Keratinocyte (primary cell): ENCODE results near the gene ATF5. TPM values are rescaled to one million over a fixed set of nuclear protein-coding genes. Genes with fewer than 3 reads are reported as not detected.

Source experiments
- DNase-seq: peaks from one replicate; pipeline ENCODE4 v3.0.0-alpha.2; 2011; ENCODE audit warnings: low read depth, missing footprints, low spot score
- FAIRE-seq: peaks from 2 replicates; lab custom pipeline; 2011; peaks lifted over from hg19 to GRCh38; lab: Jason Lieb, UNC
- H2AFZ ChIP-seq: 2 replicates; pipeline ENCODE4 v1.6.0; 2012; ENCODE audit warnings: low read length, control low read depth, inconsistent platforms; ENCODE audit not compliant: control insufficient read depth
- H3K27ac ChIP-seq: 2 replicates; pipeline ENCODE4 v1.5.1; 2011; ENCODE audit warnings: low read length; ENCODE audit not compliant: control insufficient read depth, insufficient read depth
- H3K27me3 ChIP-seq: 3 replicates; pipeline ENCODE4 v1.6.0; 2011; ENCODE audit warnings: low read length; ENCODE audit not compliant: control insufficient read depth, insufficient read depth; ENCODE audit errors: extremely low read depth
- H3K36me3 ChIP-seq, 2 experiments: 2 replicates in 1 of 2; 3 replicates in 1 of 2; pipeline ENCODE4 v1.5.1; 2011; ENCODE audit warnings: low read length in 2 of 2, mild to moderate bottlenecking in 1 of 2; ENCODE audit not compliant: control insufficient read depth in 2 of 2, insufficient read depth in 2 of 2; ENCODE audit errors: extremely low read depth in 1 of 2
- H3K4me1 ChIP-seq: 3 replicates; pipeline ENCODE4 v1.5.1; 2011; ENCODE audit warnings: low read length; ENCODE audit not compliant: control insufficient read depth, insufficient read depth; ENCODE audit errors: extremely low read depth
- H3K4me2 ChIP-seq: 3 replicates; pipeline ENCODE4 v1.6.0; 2011; ENCODE audit warnings: low read depth, low read length; ENCODE audit not compliant: control insufficient read depth, insufficient read depth; ENCODE audit errors: extremely low read depth
- H3K4me3 ChIP-seq, 3 experiments: fragments of 200-600 bp in 1 of 3; sonication (generic) in 1 of 3; 2 replicates in 2 of 3; 3 replicates in 1 of 3; pipeline ENCODE4 v1.5.1; 2011 to 2016; ENCODE audit warnings: low read length in 3 of 3, mild to moderate bottlenecking in 3 of 3, control low read depth in 2 of 3, inconsistent platforms in 1 of 3, low read depth in 1 of 3, mixed read lengths in 1 of 3, mixed run types in 1 of 3, moderate library complexity in 1 of 3; ENCODE audit not compliant: control insufficient read depth in 2 of 3, insufficient read depth in 2 of 3; ENCODE audit errors: extremely low read depth in 1 of 3
- H3K79me2 ChIP-seq: 2 replicates; pipeline ENCODE4 v1.6.0; 2012; ENCODE audit warnings: low read length; ENCODE audit not compliant: control insufficient read depth, insufficient read depth
- H3K9ac ChIP-seq: 3 replicates; pipeline ENCODE4 v1.6.0; 2011; ENCODE audit warnings: low read length; ENCODE audit not compliant: control insufficient read depth, insufficient read depth; ENCODE audit errors: extremely low read depth
- H3K9me1 ChIP-seq: 3 replicates; pipeline ENCODE4 v1.6.0; 2011; ENCODE audit warnings: low read length; ENCODE audit not compliant: control insufficient read depth, insufficient read depth; ENCODE audit errors: extremely low read depth
- H3K9me3 ChIP-seq: 2 replicates; pipeline ENCODE4 v1.5.1; 2012; ENCODE audit warnings: low read depth, low read length; ENCODE audit not compliant: control insufficient read depth
- H4K20me1 ChIP-seq: 3 replicates; pipeline ENCODE4 v1.6.0; 2011; ENCODE audit warnings: low read length; ENCODE audit not compliant: control insufficient read depth, insufficient read depth; ENCODE audit errors: extremely low read depth
- EZH2 ChIP-seq: IDR thresholded peaks from one replicate; pipeline ENCODE4 v1.6.1; 2012; ENCODE audit warnings: inconsistent platforms, mild to moderate bottlenecking, low read length, moderate library complexity
- dilution Hi-C: fragments of 300-500 bp; cut with MboI; formaldehyde crosslinking; loops from one replicate; pipeline ENCODE4 v1.7.0; 2020; ENCODE audit warnings: low sequenced_read_pairs; ENCODE audit not compliant: extremely low pct_ligation_motif_present
- polyA plus RNA-seq, 5 experiments: library from polyadenylated mRNA; depleted of rRNA in 3 of 5; stranded (reverse) in 3 of 5; stranded (forward) in 1 of 5; unstranded in 1 of 5; fragments of >200 nt; gene quantifications; 1 replicate in 1 of 5; 2 replicates in 3 of 5; 3 replicates in 1 of 5; pipeline versions ENCODE4 v1.2.1 to v1.2.3, GENCODE V29; 2011 to 2012; ENCODE audit warnings: missing spikeins in 2 of 5, low read depth in 1 of 5, low replicate concordance in 1 of 5
- TF ChIP-seq, protein P1 (sequence below), 3 experiments: IDR thresholded peaks in 1 of 3; conservative IDR thresholded peaks in 1 of 3; optimal IDR thresholded peaks in 1 of 3; 2 replicates in 2 of 3; 3 replicates in 1 of 3; pipeline versions ENCODE3 to v1.5.1; 2011; ENCODE audit warnings: low read length in 3 of 3, mild to moderate bottlenecking in 3 of 3, moderate library complexity in 2 of 3, control low read depth in 1 of 3, inconsistent platforms in 1 of 3; ENCODE audit not compliant: insufficient read depth in 2 of 3; ENCODE audit errors: extremely low read depth in 1 of 3

ATF5 gene
- polyA plus RNA-seq, 1 donor (not counting 4 experiments of a cell fraction or from before 2014, with no cell fraction given), result 6.0 TPM

DNA sequence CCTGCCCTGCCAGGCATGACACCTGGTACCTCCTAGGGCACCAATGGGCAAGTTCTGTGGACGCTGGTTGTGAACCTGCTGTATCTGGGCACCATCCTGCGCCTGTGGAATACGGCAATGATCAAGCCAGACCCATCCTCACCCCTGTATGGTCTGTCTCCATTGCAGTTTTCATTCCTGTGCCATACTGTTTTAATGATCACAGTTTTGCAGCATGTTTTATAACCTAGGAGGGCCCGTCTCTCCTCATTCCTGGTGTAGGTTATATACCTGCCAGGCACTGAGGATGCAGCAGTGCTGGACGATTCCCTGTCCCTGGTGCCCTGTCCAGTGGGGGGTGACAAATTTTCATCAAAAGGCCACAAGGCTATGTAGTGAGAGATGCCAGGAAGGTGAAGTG, 45.9 kb upstream of the ATF5 start:
- Histone ChIP-seq H3K4me3 (no peak overlapping the region), H3K9ac (no peak overlapping the region), H3K36me3 (peaks cover 31 to 34% of the 10 kb centered on the region in 2 experiments), H3K79me2 (peaks cover 9% of the 10 kb centered on the region), H3K4me2 (no peak overlapping the region), H4K20me1 (no peaks in the 10 kb centered on the region), H3K27ac (no peak overlapping the region), H3K9me1 (no peaks in the 10 kb centered on the region), H3K4me1 (peaks cover 13% of the 10 kb centered on the region), H2AFZ (no peak overlapping the region), H3K27me3 (no peaks in the 10 kb centered on the region), H3K9me3 (peaks cover 4% of the 10 kb centered on the region)
- dilution Hi-C loops, result no loop called here
- FAIRE-seq (no peak), DNase-seq (no peak)
- TF ChIP-seq, protein P1, sequence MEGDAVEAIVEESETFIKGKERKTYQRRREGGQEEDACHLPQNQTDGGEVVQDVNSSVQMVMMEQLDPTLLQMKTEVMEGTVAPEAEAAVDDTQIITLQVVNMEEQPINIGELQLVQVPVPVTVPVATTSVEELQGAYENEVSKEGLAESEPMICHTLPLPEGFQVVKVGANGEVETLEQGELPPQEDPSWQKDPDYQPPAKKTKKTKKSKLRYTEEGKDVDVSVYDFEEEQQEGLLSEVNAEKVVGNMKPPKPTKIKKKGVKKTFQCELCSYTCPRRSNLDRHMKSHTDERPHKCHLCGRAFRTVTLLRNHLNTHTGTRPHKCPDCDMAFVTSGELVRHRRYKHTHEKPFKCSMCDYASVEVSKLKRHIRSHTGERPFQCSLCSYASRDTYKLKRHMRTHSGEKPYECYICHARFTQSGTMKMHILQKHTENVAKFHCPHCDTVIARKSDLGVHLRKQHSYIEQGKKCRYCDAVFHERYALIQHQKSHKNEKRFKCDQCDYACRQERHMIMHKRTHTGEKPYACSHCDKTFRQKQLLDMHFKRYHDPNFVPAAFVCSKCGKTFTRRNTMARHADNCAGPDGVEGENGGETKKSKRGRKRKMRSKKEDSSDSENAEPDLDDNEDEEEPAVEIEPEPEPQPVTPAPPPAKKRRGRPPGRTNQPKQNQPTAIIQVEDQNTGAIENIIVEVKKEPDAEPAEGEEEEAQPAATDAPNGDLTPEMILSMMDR (optimal IDR thresholded peaks at IDR 0.05 in 1 of 3, IDR thresholded peaks at IDR 0.05 in 1 of 3, conservative IDR thresholded peaks at IDR 0.05 in 1 of 3; ENCODE audit: extremely low read depth in 1 of 3, insufficient read depth in 2 of 3, low read length in 3 of 3), result no peak
- TF ChIP-seq EZH2, result no peak

GRCh38 chr19:49884109-49884508, 44.9 kb upstream of the ATF5 start:
- dilution Hi-C loops, result no loop called here
- no peak for FAIRE-seq
- DNase-seq, result no peak
- Histone ChIP-seq H4K20me1 (no peaks in the 10 kb centered on the region), H3K79me2 (peaks cover 4% of the 10 kb centered on the region), H2AFZ (no peak overlapping the region), H3K4me1 (peaks cover 5% of the 10 kb centered on the region), H3K27ac (no peak overlapping the region), H3K9ac (no peak overlapping the region), H3K36me3 (peaks cover 27 to 34% of the 10 kb centered on the region in 2 experiments), H3K9me3 (peaks cover 4% of the 10 kb centered on the region), H3K4me3 (no peak overlapping the region), H3K27me3 (no peaks in the 10 kb centered on the region), H3K4me2 (no peak overlapping the region), H3K9me1 (no peaks in the 10 kb centered on the region)
- TF ChIP-seq, protein P1 (optimal IDR thresholded peaks at IDR 0.05 in 1 of 3, IDR thresholded peaks at IDR 0.05 in 1 of 3, conservative IDR thresholded peaks at IDR 0.05 in 1 of 3; ENCODE audit: extremely low read depth in 1 of 3, insufficient read depth in 2 of 3, low read length in 3 of 3), result no peak
- no peak for TF ChIP-seq EZH2
